T-cell (primary cell): Measurements from ENCODE around the gene MEMO1. TPM values are rescaled to one million over a fixed set of nuclear protein-coding genes. Genes with fewer than 3 reads are reported as not detected.
"Not testable (repeated sequence)": the region's sequence is repeated elsewhere in the genome, so short reads cannot be mapped to it uniquely, and the experiment has no call there.

Experiments
- ATAC-seq, 4 experiments: fragments of 200-7000 bp in 3 of 4; fragments of 150-1000 bp in 1 of 4; cut with Tn5 transposase; replicated peaks in 1 of 4; 1 replicate in 3 of 4; 2 replicates in 1 of 4; pipeline ENCODE4 v1.10.0; 2021; ENCODE audit warnings: moderate library complexity in 3 of 4, mild to moderate bottlenecking in 2 of 4, moderate number of reproducible peaks in 1 of 4
- CTCF ChIA-PET, 2 donors: fragments of 300-600 bp; sonication (Branson Sonifier 250); formaldehyde crosslinking; loops; one replicate each; lab custom pipeline; 2022; ENCODE audit warnings: antibody characterized with exemption in 2 of 2; lab: Charles Lee
- POLR2A ChIA-PET, 2 donors: fragments of 300-600 bp; sonication (Branson Sonifier 250); formaldehyde crosslinking; loops; one replicate each; lab custom pipeline; 2022; ENCODE audit warnings: antibody characterized with exemption in 2 of 2; lab: Charles Lee
- DNase-seq, 35 experiments: peaks; one replicate each; pipeline versions ENCODE4 v3.0.0 to v3.0.0-alpha.2; 2013 to 2023
- H3K27ac ChIP-seq: one replicate; pipeline ENCODE4 v1.5.1; 2013; ENCODE audit warnings: low read length
- H3K27me3 ChIP-seq, 2 experiments: replicated peaks in 1 of 2; 1 replicate in 1 of 2; 2 replicates in 1 of 2; pipeline versions ENCODE4 v1.6.1 to v1.7.0; 2013; ENCODE audit warnings: low read length in 1 of 2, mixed read lengths in 1 of 2; ENCODE audit not compliant: control insufficient read depth in 2 of 2, insufficient read depth in 2 of 2; ENCODE audit errors: extremely low read depth in 1 of 2
- H3K36me3 ChIP-seq, 2 donors: 1 replicate in 1 of 2; 2 replicates in 1 of 2; pipeline versions ENCODE4 v1.6.1 to v1.7.0; 2013; ENCODE audit warnings: low read length in 1 of 2; ENCODE audit not compliant: control insufficient read depth in 2 of 2, insufficient read depth in 1 of 2; ENCODE audit errors: extremely low read depth in 1 of 2
- H3K4me1 ChIP-seq, 2 experiments: 1 replicate in 1 of 2; 2 replicates in 1 of 2; pipeline versions ENCODE4 v1.6.1 to v1.7.0; 2013; ENCODE audit warnings: low read length in 2 of 2, mixed read lengths in 1 of 2; ENCODE audit not compliant: insufficient read depth in 2 of 2, control insufficient read depth in 1 of 2; ENCODE audit errors: extremely low read depth in 1 of 2
- H3K4me3 ChIP-seq, 2 donors: 1 replicate in 1 of 2; 2 replicates in 1 of 2; pipeline versions ENCODE4 v1.5.1 to v1.7.0; 2013; ENCODE audit warnings: mild to moderate bottlenecking in 2 of 2, low read length in 1 of 2, moderate library complexity in 1 of 2; ENCODE audit not compliant: control insufficient read depth in 1 of 2; ENCODE audit errors: extremely low read depth in 1 of 2
- H3K9me3 ChIP-seq: 2 replicates; pipeline ENCODE4 v1.7.0; 2013
- H3K27ac Mint-ChIP-seq, 2 donors: one replicate each; pipeline ENCODE4 v1.8.0; 2020 to 2021; ENCODE audit warnings: mild to moderate bottlenecking in 2 of 2, mixed read lengths in 2 of 2
- H3K27me3 Mint-ChIP-seq, 2 donors: one replicate each; pipeline ENCODE4 v1.8.0; 2021 to 2022; ENCODE audit warnings: mixed read lengths in 2 of 2
- H3K36me3 Mint-ChIP-seq: one replicate; pipeline ENCODE4 v1.8.0; 2021; ENCODE audit warnings: mixed read lengths
- H3K4me1 Mint-ChIP-seq, 3 donors: one replicate each; pipeline ENCODE4 v1.8.0; 2020 to 2022; ENCODE audit warnings: mixed read lengths in 3 of 3, mild to moderate bottlenecking in 1 of 3
- H3K4me3 Mint-ChIP-seq, 3 donors: one replicate each; pipeline ENCODE4 v1.8.0; 2020 to 2022; ENCODE audit warnings: mild to moderate bottlenecking in 3 of 3, mixed read lengths in 3 of 3, moderate library complexity in 3 of 3
- H3K9me3 Mint-ChIP-seq, 3 donors: one replicate each; pipeline ENCODE4 v1.8.0; 2020 to 2022; ENCODE audit warnings: mixed read lengths in 3 of 3
- WGBS: methylation state at CpG from one replicate; pipeline ENCODE4 v1.1.5; 2013; ENCODE audit warnings: missing lambda C conversion rate; ENCODE audit not compliant: insufficient coverage; 5-methylcytosine and 5-hydroxymethylcytosine counted together
- total RNA-seq, 35 experiments: library from RNA in 6 of 35; stranded (reverse) in 6 of 35; fragments of 120-200 nt in 1 of 35; gene quantifications; one replicate each; pipeline versions ENCODE4 v1.2.1 to v1.2.4 and lab custom pipeline; 2013 to 2026

The MEMO1 gene
- total RNA-seq, 5 donors from 2014 or later (not counting 1 experiment from before 2014, with no cell fraction given), result 35.0 to 46.3 (median 41.5) TPM

DNA sequence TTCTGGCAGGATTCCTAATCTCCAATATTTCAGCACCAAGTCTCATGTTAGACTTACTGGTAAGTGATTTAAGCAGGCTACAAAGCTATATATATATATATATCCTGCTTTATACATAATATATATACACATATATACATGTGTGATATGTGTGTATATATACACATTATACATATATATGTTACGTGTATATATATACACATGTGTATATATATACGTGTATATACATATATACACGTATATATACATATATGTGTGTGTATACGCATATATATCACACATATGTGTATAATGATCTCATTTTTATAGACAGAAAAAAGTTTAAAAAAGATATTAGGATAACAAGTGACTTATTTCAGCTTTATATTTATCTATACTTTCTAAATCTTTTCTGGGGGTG lies 41.6 kb downstream of the MEMO1 start:
- H3K4me3 ChIP-seq, result no peak overlapping the region
- no peaks in the 10 kb centered on the region for H3K27me3 ChIP-seq
- peaks cover 14% of the 10 kb centered on the region for H3K36me3 Mint-ChIP-seq
- H3K9me3 ChIP-seq, result no peaks in the 10 kb centered on the region
- whole genome bisulfite sequencing, result no CpG with 5 or more reads among the region's 4 CpGs
- no peak overlapping the region for H3K27ac ChIP-seq
- H3K36me3 ChIP-seq, result peaks cover 3 to 6% of the 10 kb centered on the region in 2 donors
- no peaks in the 10 kb centered on the region for H3K4me1 ChIP-seq
- peaks cover 15 to 25% (median 24%) of the 10 kb centered on the region in 3 donors for H3K4me1 Mint-ChIP-seq
- POLR2A ChIA-PET, result interaction anchor here in 1 of 2 donors (0.6 kb wide), 1 partner anchor 35 kb away, joined by 8 read pairs; no protein-coding TSS in a partner anchor
- DNase-seq (no peak), ATAC-seq (no peak)
- CTCF ChIA-PET, result no interaction called here
- H3K4me3 Mint-ChIP-seq, result no peak overlapping the region
- no peak overlapping the region for H3K27ac Mint-ChIP-seq
- no peaks in the 10 kb centered on the region for H3K27me3 Mint-ChIP-seq
- H3K9me3 Mint-ChIP-seq, result no peaks in the 10 kb centered on the region

DNA sequence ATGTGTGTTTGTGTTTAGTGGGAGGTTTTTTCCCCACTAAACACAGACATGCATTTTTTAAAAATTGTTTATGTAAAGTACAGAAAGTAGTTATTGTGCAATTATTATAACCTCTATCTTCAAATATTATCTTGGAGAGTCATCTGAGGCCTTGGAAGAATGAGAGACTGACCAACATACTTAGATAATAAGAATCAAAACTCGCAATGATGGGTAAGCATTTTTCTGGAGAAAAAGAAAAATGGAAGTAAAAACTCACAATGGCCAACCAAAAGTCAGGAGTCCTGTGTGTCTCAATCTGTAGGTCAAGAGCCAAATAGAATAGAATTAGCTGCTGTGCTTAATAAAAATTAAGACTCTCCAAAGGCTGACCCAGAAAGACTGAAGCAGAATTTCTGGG lies 43.0 kb downstream of the MEMO1 start:
- no CpG with 5 or more reads among the region's 1 CpG for WGBS
- H3K27me3 Mint-ChIP-seq, result no peaks in the 10 kb centered on the region

DNA sequence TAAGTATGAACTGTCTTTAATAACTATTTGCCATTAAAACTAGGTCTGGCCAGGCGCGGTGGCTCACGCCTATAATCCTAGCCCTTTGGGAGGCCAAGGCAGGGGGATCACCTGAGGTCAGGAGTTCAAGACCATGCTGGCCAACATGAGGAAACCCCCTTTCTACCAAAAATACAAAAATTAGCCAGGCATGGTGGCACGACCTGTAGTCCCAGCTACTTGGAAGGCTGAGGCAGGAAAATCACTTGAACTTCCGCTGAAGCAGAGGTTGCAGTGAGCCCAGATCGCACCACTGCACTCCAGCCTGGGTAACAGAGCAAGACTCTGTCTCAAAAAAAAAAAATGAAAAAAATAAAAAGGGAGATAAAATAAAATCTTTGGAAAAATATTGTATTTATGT lies 44.4 kb downstream of the MEMO1 start:
- Mint-ChIP-seq H3K4me1 (peaks cover 34 to 36% (median 35%) of the 10 kb centered on the region in 3 donors), H3K36me3 (peaks cover 21% of the 10 kb centered on the region)
- ATAC-seq, H3K4me3 ChIP-seq, H3K27ac ChIP-seq, POLR2A ChIA-PET, H3K9me3 ChIP-seq, CTCF ChIA-PET, H3K27ac Mint-ChIP-seq, H3K36me3 ChIP-seq, H3K4me3 Mint-ChIP-seq, DNase-seq, H3K9me3 Mint-ChIP-seq, H3K27me3 Mint-ChIP-seq, H3K27me3 ChIP-seq: not testable (repeated sequence)
- WGBS, result 91% methylated on average over 4 of the region's 6 CpGs
- H3K4me1 ChIP-seq, result peaks cover 0 to 11% of the 10 kb centered on the region in 2 experiments

More for the DNA sequence above, 43.0 kb downstream of the MEMO1 start:
- H3K27ac Mint-ChIP-seq, result no peak overlapping the region
- ChIA-PET CTCF (interaction anchor here in 1 of 2 donors (0.6 to 0.8 kb wide), 2 partner anchors 31 to 83 kb away, joined by 3 to 4 read pairs; no protein-coding TSS in a partner anchor), POLR2A (no interaction called here)
- peaks cover 24 to 28% (median 27%) of the 10 kb centered on the region in 3 donors for H3K4me1 Mint-ChIP-seq
- H3K27me3 ChIP-seq, result no peaks in the 10 kb centered on the region
- DNase-seq, result no peak
- H3K9me3 Mint-ChIP-seq, result no peaks in the 10 kb centered on the region
- H3K36me3 ChIP-seq, result peaks cover 3 to 6% of the 10 kb centered on the region in 2 donors
- ATAC-seq, result no peak
- H3K4me3 Mint-ChIP-seq, result no peak overlapping the region
- peaks cover 20% of the 10 kb centered on the region for H3K36me3 Mint-ChIP-seq
- H3K27ac ChIP-seq, result no peak overlapping the region
- H3K9me3 ChIP-seq, result no peaks in the 10 kb centered on the region
- peaks cover 0 to 3% of the 10 kb centered on the region in 2 experiments for H3K4me1 ChIP-seq
- H3K4me3 ChIP-seq, result no peak overlapping the region

DNA sequence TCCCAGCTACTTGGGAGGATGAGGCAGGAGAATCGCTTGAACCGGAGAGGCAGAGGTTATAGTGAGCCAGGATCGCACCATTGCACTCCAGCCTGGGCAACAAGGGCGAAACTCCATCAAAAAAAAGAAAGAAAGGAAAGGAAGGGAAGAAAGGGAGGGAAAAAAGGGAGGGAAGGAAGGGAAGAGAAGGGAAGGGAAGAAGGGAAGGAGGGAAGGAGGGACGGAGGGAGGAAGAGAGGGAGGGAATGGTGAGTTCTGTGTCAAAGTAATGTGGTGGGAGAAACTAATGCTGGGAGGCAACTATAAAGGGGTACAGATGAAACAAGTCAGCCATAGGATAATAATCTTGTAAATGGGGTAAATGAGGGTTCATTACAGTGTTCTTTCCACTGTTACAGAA lies 45.7 kb downstream of the MEMO1 start:
- 100% methylated on average over 2 of the region's 5 CpGs for WGBS
- POLR2A ChIA-PET, result no interaction called here
- H3K27ac Mint-ChIP-seq, result no peak overlapping the region
- Histone ChIP-seq H3K36me3 (peaks cover 3 to 6% of the 10 kb centered on the region in 2 donors), H3K4me3 (no peak overlapping the region), H3K9me3 (no peaks in the 10 kb centered on the region), H3K4me1 (peaks cover 0 to 20% of the 10 kb centered on the region in 2 experiments), H3K27ac (no peak overlapping the region), H3K27me3 (no peaks in the 10 kb centered on the region)
- no peaks in the 10 kb centered on the region for H3K9me3 Mint-ChIP-seq
- CTCF ChIA-PET, result no interaction called here
- H3K36me3 Mint-ChIP-seq, result peaks cover 18% of the 10 kb centered on the region
- ATAC-seq (no peak), DNase-seq (no peak)
- H3K27me3 Mint-ChIP-seq, result no peaks in the 10 kb centered on the region
- no peak overlapping the region for H3K4me3 Mint-ChIP-seq
- peaks cover 31 to 40% (median 37%) of the 10 kb centered on the region in 3 donors for H3K4me1 Mint-ChIP-seq

DNA sequence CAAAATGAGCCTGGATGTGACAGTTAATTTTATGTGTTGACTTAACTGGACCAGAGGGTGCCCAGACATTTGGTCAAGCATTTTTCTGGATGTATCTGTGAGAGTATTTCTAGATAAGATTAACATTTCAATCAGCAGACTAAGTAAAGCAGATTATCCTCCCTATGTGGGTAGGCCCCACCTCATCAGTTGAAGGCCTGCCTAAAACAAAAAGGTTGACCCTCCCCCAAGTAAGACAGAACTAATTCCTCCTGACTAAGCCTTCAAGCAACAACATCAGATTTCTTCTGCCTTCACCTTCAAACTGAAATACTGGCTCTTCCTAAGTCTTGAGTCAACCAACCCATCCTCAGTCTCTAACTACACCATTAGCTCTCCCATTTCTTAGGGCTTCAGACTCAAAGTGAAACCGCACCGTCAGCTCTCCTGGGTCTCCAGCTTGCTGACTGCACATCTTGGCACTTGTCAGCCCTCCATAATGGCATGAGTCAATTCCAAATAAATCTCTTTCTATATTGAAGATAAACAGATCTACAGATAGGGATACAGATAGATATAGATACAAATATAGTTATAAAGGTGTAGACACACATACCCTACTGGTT lies 47.9 kb downstream of the MEMO1 start:
- H3K36me3 ChIP-seq, result peaks cover 0 to 5% of the 10 kb centered on the region in 2 donors
- CTCF ChIA-PET, result interaction anchor here in 1 of 2 donors (0.6 kb wide), 1 partner anchor 10 kb away, joined by 5 read pairs; no protein-coding TSS in a partner anchor
- peak overlapping the region in 1 of 3 donors; percentile 11 for H3K4me3 Mint-ChIP-seq
- no peaks in the 10 kb centered on the region for H3K9me3 Mint-ChIP-seq
- no peak overlapping the region for H3K4me3 ChIP-seq
- H3K36me3 Mint-ChIP-seq, result peaks cover 11% of the 10 kb centered on the region
- H3K27ac ChIP-seq, result no peak overlapping the region
- no peaks in the 10 kb centered on the region for H3K9me3 ChIP-seq
- POLR2A ChIA-PET, result no interaction called here
- peak overlapping the region in 1 of 2 donors; percentile 57 for H3K27ac Mint-ChIP-seq
- DNase-seq (no peak), ATAC-seq (no peak)
- H3K4me1 ChIP-seq, result peaks cover 8 to 31% of the 10 kb centered on the region in 2 experiments
- no CpG with 5 or more reads among the region's 2 CpGs for WGBS
- H3K4me1 Mint-ChIP-seq, result peaks cover 49 to 59% (median 58%) of the 10 kb centered on the region in 3 donors
- no peaks in the 10 kb centered on the region for H3K27me3 Mint-ChIP-seq
- H3K27me3 ChIP-seq, result no peaks in the 10 kb centered on the region

DNA sequence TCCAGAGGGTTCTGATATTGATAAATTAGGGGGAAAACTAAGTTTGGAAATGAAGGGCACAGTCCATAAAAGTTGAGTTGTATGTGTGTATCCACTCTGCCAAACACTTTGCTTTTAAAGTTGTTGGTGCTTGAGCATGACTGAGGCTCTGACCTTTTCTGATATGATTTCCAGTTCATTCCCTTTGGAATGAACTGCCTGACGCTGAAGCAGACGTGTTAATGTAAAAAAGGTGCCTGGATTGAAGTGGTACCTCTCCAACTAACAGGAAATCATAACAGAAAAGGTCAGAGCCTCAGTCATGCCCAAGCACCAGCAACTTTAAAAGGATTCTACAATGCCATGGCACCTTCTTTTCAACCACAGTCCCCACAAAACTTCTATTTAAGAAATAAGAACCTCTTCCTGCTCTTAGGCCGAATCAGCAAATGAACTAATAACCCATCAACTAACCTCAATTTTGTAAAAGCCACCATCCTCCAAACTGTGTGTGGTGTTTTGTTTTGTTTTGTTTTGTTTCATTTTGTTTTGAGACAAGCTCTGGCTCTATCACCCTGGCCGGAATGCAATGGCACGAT lies 52.6 kb downstream of the MEMO1 start:
- ATAC-seq (peak in 1 of 4 experiments; percentile 23), DNase-seq (peak in 1 of 35 experiments; percentile 8)
- Histone ChIP-seq H3K4me3 (no peak overlapping the region), H3K36me3 (peaks cover 0 to 4% of the 10 kb centered on the region in 2 donors), H3K27ac (no peak overlapping the region), H3K4me1 (peaks cover 8 to 31% of the 10 kb centered on the region in 2 experiments), H3K9me3 (no peaks in the 10 kb centered on the region), H3K27me3 (no peaks in the 10 kb centered on the region)
- ChIA-PET CTCF (no interaction called here), POLR2A (no interaction called here)
- Mint-ChIP-seq H3K4me1 (peaks cover 45 to 64% (median 60%) of the 10 kb centered on the region in 3 donors), H3K27me3 (no peaks in the 10 kb centered on the region), H3K27ac (peak overlapping the region; percentile 62 to 79), H3K36me3 (peaks cover 20% of the 10 kb centered on the region), H3K9me3 (no peaks in the 10 kb centered on the region), H3K4me3 (peak overlapping the region in 1 of 3 donors; percentile 13)
- 46% methylated on average over 2 of the region's 5 CpGs for WGBS
